GM21576 (cell line): ENCODE data around the gene ZNF296.

Source experiments
- ATAC-seq: cut with Tn5 transposase; IDR thresholded peaks from one replicate; pipeline ENCODE4 v1.9.1; 2021; ENCODE audit warnings: mild to moderate bottlenecking, moderate library complexity; ENCODE audit not compliant: unreplicated experiment

ZNF296 gene

DNA sequence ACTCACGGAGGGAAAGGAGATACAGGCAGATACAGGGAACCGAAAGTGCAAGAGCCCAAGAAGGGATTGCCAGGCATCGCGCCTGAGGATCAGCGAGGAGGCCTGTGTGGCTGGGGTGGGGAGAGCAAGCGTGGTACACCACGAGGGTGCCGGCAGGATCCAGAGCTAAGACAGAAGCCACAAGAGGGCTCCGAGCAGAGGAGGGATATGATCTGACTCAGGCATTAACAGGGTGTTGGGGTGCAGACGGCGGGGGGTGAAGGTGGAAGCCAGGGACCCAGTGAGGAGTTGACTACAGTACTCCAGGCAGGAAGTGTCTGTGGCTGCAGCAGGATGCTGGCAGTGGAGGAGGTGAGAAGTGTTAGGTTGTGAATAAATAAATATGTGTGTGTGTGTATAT is 11.3 kb upstream of the ZNF296 start:
- ATAC-seq: no peak

GRCh38 chr19:45086480-45086879 is 10.2 kb upstream of the ZNF296 start:
- ATAC-seq: no peak

- ATAC-seq: no peak
These were observed 5.9 kb upstream of the ZNF296 start for GRCh38 chr19:45082170-45082569.

GRCh38 chr19:45079911-45080370 is 3.7 kb upstream of the ZNF296 start:
- ATAC-seq: no peak

DNA sequence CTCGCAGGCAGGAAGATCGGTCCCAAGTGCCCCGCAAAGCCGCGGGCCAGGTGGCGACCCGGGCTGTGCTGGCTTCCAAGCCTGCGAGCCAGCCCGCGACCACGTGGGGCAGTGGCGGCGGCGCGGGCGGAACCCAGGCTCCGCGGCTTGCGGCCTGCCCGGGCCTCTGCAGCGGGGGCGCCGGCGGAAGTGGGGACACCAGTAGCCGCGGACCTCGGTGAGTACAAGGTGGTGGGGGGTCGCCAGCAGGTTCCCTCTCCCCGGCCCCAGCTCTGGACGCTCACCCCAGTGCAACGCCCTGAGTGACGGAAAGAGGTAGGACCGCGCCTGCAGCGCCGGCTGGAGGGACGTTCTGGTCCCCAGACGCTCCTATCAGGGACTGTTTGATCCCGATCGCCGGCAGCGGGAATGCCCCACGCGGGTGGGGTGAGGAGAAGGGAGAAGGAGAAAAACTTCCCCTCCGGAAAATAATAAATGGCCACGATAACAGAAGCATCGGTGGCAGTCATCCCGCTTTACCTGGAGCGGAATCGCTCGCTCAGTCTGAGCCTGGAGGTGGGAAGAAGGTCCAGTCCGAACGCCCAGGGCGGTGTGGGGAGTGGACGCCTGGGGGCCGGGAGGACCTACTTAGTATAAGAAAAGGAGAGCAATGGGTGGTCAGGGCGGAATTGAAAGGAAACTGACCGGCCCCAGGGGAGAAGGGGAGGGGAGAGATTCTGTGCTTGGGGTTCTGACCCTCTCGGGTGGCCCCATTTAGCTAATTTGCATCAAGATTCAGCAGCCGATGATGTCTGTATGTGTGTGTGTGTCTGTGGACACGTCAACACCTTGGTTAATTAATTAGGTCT is 3.0 kb upstream of the ZNF296 start, which contains the start of gene GEMIN7:
GEMIN7 (plus strand) TSS at position 198 of the 848 bp plus-strand sequence. CDS start 10,855 bp downstream, outside the sequence.
- ATAC-seq: no peak

- ATAC-seq: no peak
These were observed 2.2 kb upstream of the ZNF296 start for GRCh38 chr19:45078390-45079062.

GRCh38 chr19:45076851-45077730 is 813 bp upstream of the ZNF296 start:
- no peak for ATAC-seq

DNA sequence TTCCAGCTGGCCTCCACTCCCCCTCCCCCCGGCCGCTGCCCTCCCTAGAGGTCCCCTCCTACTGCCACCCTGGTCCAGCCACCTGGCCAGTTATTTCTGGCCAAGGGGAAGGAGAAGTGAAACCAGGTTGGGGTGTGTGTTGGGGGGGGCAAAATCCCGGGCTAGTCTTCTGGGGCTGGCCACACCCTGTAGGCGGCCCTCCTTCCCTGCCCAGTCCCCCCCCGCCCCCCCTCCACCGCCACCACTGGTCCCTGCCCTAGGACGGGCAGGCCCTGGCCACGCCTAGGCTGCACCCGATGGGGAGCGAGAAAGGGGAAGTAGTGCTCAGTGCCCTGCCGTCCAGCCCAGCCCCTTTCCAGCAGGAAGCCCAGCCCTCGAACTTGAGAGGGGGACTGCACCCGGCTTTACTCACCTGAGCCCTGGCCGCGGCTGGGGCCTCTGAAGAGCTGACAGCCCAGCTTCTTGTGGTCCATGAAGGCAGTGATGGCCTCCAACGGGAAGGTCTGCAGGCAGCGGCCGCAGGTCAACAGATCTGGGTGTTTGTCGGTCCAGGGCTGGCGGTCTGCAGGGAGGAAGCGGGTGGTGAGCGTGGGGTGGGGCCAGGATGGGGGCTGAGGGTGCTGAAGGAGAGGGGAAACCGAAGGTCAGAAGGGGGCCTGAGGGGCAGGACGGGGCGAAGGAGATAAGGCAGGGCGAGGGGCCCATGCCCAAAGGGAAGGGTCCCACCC is 813 bp downstream of the ZNF296 start:
- ATAC-seq: peak; percentile 52

- ATAC-seq: no peak
These were observed 1.5 kb downstream of the ZNF296 start for GRCh38 chr19:45074744-45075300.

- ATAC-seq: no peak
These were observed 4.1 kb downstream of the ZNF296 start for GRCh38 chr19:45071969-45072790.

- no peak for ATAC-seq
These were observed 4.7 kb downstream of the ZNF296 start for GRCh38 chr19:45071545-45071938.

GRCh38 chr19:45070861-45071544 is 5.3 kb downstream of the ZNF296 start:
- ATAC-seq: no peak

GRCh38 chr19:45070214-45070613 is 6.1 kb downstream of the ZNF296 start:
- no peak for ATAC-seq

GRCh38 chr19:45069056-45069455 is 7.2 kb downstream of the ZNF296 start:
- no peak for ATAC-seq

GRCh38 chr19:45068041-45068440 is 8.2 kb downstream of the ZNF296 start:
- no peak for ATAC-seq

GRCh38 chr19:45066921-45067661 is 9.2 kb downstream of the ZNF296 start:
- ATAC-seq: no peak

- ATAC-seq: no peak
These were observed 12.2 kb downstream of the ZNF296 start for GRCh38 chr19:45063851-45064801.
